Lung microvascular endothelial cell (primary cell): Measurements from ENCODE around the gene ELP4. TPM values are rescaled to one million over a fixed set of nuclear protein-coding genes. Genes with fewer than 3 reads are reported as not detected.

Experiments used
- DNase-seq, 2 donors: peaks; one replicate each; pipeline versions ENCODE4 v3.0.0 to v3.0.0-alpha.2; 2010; ENCODE audit warnings: low read depth in 2 of 2
- total RNA-seq: library from RNA; depleted of rRNA; stranded (reverse); fragments of >200 nt; gene quantifications from 2 replicates; pipeline ENCODE4 v1.2.1, GENCODE V29; 2014

ELP4 gene
- total RNA-seq, 1 donor from 2014 or later, result 8.1 TPM

- DNase-seq, result peak; percentile 49 to 59
These were observed 300.6 kb downstream of the ELP4 start for GRCh38 chr11:31809857-31810778.

- DNase-seq, result peak; percentile 57 to 78
These were observed 301.4 kb downstream of the ELP4 start, which contains the start of gene PAX6 for GRCh38 chr11:31810779-31811647. Gene PAX6, minus strand, starts transcription at chr11:31811322. Its CDS starts 4,911 bp downstream, at chr11:31806411.

- DNase-seq, result no peak
These were observed 303.1 kb downstream of the ELP4 start for GRCh38 chr11:31812383-31813381.

- no peak for DNase-seq
These were observed 304.0 kb downstream of the ELP4 start for GRCh38 chr11:31813391-31814175.

GRCh38 chr11:31814176-31814868, 304.8 kb downstream of the ELP4 start:
- DNase-seq, result no peak

GRCh38 chr11:31815711-31816467, 306.3 kb downstream of the ELP4 start:
- no peak for DNase-seq

GRCh38 chr11:31816468-31817053, 307.0 kb downstream of the ELP4 start:
- no peak for DNase-seq

- DNase-seq, result no peak
These were observed 307.6 kb downstream of the ELP4 start for GRCh38 chr11:31817054-31817620.

- no peak for DNase-seq
These were observed 308.3 kb downstream of the ELP4 start for GRCh38 chr11:31817621-31818424.

- no peak for DNase-seq
These were observed 308.8 kb downstream of the ELP4 start for GRCh38 chr11:31818425-31818755.

GRCh38 chr11:31818874-31819331, 309.3 kb downstream of the ELP4 start:
- no peak for DNase-seq

GRCh38 chr11:31819621-31820437, 310.3 kb downstream of the ELP4 start:
- no peak for DNase-seq

GRCh38 chr11:31820438-31820818, 310.9 kb downstream of the ELP4 start:
- DNase-seq, result no peak

GRCh38 chr11:31821235-31821764, 311.7 kb downstream of the ELP4 start:
- no peak for DNase-seq

GRCh38 chr11:31821766-31822165, 312.2 kb downstream of the ELP4 start:
- DNase-seq, result no peak
